IPS-18c (cell line): ENCODE results near the gene COL20A1.

Experiments
- H3K4me3 ChIP-seq: 2 replicates; pipeline ENCODE4 v1.7.0; 2013; ENCODE audit warnings: low read depth, mild to moderate bottlenecking, low read length, moderate library complexity; ENCODE audit not compliant: insufficient read depth
- H3K9me3 ChIP-seq: one replicate; pipeline ENCODE4 v1.6.1; 2013; ENCODE audit warnings: mild to moderate bottlenecking, low read length, moderate library complexity; ENCODE audit not compliant: control insufficient read depth, insufficient read depth

COL20A1 gene

DNA sequence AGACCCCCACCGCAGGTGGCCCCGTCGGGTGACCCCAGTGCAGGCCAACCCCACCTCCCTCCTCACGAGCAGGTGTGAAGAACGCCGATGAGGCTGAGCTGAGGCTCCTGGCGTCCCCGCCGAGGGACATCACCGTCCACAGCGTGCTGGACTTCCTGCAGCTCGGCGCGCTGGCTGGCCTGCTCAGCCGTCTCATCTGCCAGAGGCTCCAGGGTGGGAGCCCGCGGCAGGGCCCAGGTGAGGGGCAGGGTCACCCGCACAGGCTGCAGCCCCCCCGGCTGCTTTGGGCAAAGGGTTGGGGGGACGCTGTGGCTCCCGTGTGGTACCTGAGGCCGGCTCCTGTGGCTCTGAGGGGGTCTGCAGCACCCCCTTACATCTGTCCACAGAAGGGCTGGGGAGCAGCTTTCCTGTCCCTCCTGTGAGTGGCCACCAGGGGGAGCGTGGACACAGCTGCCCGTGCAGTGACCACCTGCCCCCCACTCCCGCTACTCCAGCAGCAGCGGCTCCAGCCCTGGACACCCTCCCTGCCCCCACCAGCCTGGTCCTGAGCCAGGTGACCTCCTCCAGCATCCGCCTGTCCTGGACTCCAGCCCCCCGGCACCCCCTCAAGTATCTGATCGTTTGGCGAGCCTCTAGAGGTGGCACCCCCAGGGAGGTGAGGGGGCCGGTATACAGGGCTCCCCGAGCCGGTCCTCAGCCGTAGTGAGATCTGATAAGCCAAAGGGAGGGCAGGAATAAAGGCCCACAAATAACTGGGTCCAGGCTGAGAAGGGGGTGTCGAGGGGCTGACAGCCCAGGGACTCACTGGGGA lies 16.5 kb downstream of the COL20A1 start:
- no peak overlapping the region for H3K4me3 ChIP-seq
- H3K9me3 ChIP-seq = no peaks in the 10 kb centered on the region

DNA sequence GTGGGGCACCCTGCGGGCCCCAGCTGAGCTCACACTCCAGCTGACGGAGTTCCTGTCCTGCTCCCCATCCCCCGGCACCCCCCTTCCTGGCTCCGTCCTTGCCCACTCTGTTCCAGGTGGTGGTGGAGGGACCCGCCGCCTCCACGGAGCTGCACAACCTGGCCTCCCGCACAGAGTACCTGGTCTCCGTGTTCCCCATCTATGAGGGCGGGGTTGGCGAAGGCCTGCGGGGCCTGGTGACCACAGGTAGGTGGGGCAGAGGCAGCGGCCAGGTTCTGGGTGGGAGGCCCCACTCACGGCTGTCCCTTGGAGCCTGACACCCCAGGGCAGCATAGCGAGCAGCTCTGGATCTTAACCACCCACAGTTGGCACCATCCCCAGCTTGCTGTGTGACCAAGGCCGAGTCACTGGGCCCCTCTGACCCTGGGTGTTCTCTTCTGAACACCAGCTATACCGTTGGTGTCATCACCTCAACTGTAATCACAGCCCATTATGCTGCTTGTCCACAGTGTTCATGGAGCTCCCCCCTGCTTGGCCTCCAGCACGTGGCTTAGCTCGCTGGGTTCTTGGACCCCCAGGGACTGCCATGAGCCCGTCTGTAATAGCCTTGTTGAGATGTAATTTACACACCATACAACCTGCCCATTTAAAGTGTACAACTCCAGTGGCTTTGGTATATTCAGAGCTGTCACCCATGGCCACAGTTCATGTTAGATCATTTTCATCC lies 17.4 kb downstream of the COL20A1 start:
- Histone ChIP-seq H3K9me3 (no peaks in the 10 kb centered on the region), H3K4me3 (no peak overlapping the region)

DNA sequence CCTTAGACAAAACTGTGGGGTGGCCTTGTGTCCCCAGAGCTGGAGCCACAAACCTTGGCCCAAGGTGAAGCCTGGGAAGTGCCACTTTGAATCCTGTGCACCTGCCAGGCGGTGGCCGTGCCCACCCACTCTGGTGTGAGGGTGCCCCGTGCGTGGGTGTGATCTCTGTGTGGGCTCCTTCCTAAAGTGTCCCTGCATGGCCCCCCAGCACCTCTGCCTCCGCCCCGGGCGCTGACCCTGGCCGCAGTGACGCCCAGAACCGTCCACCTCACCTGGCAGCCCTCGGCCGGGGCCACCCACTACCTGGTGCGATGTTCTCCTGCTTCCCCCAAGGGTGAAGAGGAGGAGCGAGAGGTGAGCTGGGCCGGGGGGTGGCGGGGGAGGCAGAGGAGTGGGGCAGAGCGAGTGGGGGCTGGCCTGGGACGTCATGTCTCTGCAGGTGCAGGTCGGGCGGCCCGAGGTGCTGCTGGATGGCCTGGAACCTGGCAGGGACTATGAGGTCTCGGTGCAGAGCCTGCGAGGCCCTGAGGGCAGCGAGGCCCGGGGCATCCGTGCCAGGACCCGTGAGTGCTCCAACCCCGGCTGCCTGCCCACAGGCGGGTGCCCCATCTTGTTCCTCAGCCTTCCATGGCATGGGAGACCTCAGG lies 18.3 kb downstream of the COL20A1 start:
- Histone ChIP-seq H3K4me3 (no peak overlapping the region), H3K9me3 (no peaks in the 10 kb centered on the region)

DNA sequence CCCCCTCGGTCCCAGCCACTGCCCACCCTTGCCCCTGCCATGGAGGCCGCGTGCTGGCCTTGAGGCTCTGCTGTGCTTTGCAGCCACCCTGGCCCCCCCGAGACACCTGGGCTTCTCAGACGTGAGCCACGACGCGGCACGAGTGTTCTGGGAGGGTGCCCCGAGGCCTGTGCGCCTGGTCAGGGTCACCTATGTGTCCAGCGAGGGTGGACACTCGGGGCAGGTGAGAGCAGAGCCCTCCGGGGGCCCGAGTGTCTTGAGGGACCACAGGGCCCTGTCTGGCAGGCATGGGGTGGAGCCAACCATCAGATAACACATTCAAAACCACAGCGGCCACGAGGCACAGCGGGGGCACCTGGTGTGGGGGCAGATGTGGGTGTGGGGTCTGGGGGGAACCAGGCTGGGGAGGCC lies 18.9 kb downstream of the COL20A1 start:
- H3K9me3 ChIP-seq = no peaks in the 10 kb centered on the region

DNA sequence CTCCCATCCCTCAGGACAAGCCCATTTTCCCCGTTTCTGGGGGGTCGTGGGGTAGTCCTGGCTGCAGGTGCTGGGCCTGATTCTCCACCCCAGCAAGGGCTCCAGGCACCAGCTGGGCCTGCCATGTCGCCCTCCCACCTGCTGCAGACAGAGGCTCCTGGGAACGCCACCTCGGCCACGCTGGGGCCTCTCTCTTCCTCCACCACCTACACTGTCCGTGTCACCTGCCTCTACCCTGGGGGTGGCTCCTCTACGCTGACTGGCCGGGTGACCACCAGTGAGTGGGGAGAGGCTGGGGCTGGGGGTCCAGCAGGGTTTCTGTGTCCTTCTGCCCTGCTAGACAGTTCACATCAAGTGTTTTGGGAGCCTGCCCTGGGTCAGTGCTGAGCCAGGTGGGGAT lies 19.3 kb downstream of the COL20A1 start:
- no peak overlapping the region for H3K4me3 ChIP-seq
- no peaks in the 10 kb centered on the region for H3K9me3 ChIP-seq

More for the DNA sequence above, 18.9 kb downstream of the COL20A1 start:
- no peak overlapping the region for H3K4me3 ChIP-seq

DNA sequence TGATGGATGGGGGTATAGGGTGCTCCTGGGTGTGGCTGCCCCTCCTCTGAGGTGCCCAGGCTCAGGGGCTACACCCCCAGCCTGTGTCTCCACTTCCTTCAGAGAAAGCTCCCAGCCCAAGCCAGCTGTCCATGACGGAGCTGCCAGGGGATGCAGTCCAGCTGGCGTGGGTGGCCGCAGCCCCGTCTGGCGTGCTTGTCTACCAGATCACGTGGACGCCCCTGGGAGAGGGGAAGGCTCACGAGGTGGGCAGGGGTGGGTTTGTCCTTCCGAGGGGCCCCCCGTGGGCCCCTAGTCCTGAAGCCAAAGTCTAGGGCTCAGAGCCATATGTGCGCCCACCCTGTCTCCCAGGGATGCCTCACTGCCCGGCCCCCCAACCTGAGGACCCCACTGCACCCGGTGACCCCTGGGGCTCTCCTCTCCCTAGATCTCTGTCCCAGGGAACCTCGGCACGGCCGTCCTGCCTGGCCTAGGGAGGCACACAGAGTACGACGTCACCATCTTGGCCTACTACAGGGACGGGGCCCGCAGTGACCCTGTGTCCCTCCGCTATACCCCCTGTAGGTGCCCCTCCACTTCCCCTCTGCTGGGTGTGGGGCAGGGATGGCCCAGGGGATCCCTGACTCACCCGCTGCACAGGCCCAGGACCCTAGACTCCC lies 19.8 kb downstream of the COL20A1 start:
- no peaks in the 10 kb centered on the region for H3K9me3 ChIP-seq
- no peak overlapping the region for H3K4me3 ChIP-seq

DNA sequence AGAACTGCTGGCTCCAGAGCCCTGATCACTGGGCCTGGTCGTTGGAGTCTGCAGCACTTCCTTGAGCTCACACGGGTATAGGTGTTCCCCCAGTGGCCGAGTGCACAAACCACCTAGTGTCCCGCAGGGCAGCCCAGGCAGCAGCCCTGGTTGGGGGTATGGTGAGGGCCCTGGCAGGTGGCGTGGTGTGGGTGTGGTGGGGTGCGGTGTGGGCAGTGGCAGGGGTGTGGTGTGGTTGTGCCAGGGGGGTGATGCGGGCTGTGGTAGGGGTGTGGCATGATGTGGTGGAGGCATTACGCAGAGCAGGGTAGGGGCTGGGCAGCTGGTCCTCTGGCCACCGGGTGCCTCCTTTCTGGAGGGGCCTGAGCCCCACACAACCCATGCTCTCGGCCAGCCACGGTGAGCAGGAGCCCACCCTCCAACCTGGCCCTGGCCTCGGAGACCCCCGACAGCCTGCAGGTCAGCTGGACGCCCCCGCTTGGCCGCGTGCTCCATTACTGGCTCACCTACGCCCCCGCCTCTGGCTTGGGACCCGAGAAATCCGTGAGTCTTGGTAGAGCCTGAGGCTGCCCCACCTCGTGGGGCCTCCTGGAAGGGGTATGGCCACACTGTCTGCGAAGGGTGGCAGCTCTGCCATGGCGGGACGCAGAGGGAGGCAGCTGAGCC lies 20.5 kb downstream of the COL20A1 start:
- H3K4me3 ChIP-seq = no peak overlapping the region

DNA sequence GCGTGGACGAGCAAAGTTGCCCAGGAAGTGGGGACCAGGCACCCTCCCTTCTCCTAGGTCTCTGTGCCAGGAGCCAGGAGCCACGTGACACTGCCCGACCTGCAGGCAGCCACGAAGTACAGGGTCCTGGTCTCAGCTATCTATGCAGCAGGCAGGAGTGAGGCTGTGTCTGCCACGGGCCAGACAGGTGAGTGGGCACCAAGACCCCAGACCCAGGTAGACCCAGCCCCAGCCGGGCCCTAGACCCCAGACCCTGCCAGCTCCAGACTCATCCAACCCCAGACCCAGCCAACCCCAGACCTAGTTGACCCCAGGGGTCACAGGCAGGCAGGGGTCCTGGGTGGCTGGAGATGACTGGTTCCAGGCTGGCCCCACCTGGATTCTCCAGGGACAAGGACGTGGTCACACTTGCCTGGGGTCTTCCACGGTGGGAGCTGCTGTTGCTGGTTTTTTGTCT lies 21.1 kb downstream of the COL20A1 start:
- Histone ChIP-seq H3K9me3 (no peaks in the 10 kb centered on the region), H3K4me3 (no peak overlapping the region)

More for the DNA sequence above, 20.5 kb downstream of the COL20A1 start:
- H3K9me3 ChIP-seq = no peaks in the 10 kb centered on the region

DNA sequence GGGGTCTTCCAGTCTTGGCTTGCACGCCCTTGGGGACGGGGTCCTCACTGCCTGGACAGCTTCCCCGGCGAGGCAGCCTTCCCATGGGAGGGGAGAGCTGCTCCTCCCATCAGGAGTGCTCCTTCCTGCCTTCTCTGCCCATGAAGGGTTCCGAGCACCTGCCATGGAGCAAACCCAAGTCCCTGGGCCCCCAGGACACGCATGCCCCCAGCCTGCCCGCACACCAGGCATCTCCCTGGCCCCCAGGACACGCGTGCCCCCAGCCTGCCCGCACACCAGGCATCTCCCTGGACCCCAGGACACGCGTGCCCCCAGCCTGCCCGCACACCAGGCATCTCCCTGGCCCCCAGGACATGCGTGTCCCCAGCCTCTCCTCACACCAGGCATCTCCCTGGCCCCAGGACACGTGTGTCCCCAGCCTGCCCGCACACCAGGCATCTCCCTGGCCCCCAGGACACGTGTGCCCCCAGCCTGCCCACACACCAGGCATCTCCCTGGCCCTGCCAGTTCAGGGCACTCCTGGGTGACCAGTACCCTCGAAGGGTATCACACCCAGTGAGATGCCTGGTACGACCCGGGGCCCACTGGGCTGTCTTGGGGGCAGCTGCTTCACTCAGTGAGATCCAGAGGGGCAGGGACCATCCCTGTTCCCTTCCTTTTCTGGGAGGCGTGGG lies 21.7 kb downstream of the COL20A1 start:
- no peak overlapping the region for H3K4me3 ChIP-seq
- no peaks in the 10 kb centered on the region for H3K9me3 ChIP-seq

DNA sequence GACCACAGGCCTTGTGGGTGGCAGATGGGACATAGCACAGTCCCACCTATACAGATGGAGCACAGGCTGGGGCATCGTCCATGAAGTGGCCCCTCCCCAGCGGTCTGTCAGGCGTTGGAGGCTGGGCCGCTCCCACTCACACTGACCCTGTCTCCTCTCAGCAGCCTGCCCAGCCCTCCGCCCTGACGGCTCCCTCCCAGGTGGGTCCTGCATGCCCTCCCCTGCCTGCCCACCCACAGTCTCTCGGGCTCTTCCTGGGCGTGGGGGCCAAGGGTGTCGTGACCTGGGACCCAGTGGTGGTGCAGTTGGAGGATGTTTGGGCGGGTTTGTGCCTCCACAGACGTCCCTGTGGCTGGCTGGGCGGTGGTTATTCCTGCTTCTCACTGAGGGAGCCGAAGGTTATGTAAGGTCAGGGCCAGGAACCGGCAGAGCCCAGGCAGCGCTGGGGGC lies 22.3 kb downstream of the COL20A1 start:
- Histone ChIP-seq H3K9me3 (no peaks in the 10 kb centered on the region), H3K4me3 (no peak overlapping the region)

DNA sequence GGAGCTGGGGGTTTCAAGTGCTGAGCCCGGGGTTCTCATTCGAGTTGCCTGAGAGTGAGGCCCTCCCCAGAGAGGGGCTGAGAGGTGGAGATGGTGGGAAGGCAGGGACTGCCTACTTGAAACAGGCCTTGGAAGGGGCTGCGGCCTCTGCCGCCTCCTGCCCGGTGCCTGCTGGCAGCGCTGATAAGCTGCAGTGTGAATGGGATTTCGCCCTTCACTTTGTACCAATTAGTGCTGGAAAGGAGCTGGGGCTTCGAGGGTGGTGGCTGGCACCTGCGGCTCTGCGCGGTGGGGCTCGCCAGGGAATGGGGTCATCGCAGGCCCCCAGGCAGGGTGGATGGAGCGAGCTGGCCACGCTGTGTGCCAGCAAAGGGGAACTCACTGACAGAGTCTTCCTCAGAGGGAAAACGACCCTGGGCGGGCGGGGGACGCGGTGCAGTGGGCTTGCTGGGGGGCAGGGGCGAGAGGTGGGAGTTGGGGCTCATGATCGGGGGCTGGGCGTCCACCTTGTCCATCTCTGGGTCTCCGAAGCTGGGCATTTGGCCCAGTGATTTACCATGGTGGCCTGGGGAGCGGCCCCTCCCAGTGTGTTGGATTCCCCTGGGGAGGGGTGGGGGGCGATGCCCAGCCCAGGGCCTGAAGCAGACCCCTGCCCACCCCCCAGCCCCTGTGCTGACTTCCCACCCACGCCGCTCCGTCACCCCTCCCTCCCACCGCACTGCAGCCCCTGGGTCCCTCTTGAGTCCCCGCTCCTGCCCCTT lies 22.9 kb downstream of the COL20A1 start:
- H3K4me3 ChIP-seq = no peak overlapping the region

DNA sequence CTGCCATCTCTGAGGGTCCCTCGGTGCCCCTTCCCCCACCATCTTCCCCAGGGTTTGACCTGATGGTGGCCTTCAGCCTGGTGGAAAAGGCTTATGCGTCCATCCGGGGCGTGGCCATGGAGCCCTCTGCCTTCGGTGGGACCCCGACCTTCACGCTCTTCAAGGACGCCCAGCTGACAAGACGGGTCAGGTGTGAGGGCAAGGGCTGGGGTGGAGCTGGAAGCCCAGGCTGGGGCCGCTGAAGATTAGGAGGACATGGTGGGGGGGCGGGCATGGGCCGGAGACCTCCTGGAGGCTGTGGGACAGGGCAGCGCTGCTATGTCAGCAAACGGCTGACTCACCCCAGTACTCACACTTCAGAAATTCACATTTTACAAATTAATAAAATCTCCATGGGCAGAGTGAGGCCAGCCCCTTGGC lies 23.5 kb downstream of the COL20A1 start:
- Histone ChIP-seq H3K9me3 (no peaks in the 10 kb centered on the region), H3K4me3 (no peak overlapping the region)

More for the DNA sequence above, 22.9 kb downstream of the COL20A1 start:
- no peaks in the 10 kb centered on the region for H3K9me3 ChIP-seq

DNA sequence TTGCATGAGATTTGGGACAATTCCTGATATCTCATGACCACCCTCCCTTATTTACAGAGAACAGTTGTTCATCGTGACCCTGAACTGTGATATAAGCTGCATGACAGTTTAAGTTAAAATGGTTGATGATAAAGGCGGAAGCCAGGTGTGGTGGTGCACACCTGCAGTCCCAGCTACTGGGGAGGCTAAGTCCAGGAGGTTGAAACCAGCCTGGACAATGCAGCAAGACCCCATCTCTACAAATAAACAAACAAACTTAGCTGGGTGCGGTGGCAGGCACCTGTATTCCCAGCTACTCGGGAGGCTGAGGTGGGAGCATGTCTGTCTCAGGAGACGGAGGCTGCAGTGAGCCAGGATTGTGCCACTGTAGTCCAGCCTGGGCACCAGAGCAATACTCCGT lies 24.1 kb downstream of the COL20A1 start:
- Histone ChIP-seq H3K4me3 (no peak overlapping the region), H3K9me3 (no peaks in the 10 kb centered on the region)

DNA sequence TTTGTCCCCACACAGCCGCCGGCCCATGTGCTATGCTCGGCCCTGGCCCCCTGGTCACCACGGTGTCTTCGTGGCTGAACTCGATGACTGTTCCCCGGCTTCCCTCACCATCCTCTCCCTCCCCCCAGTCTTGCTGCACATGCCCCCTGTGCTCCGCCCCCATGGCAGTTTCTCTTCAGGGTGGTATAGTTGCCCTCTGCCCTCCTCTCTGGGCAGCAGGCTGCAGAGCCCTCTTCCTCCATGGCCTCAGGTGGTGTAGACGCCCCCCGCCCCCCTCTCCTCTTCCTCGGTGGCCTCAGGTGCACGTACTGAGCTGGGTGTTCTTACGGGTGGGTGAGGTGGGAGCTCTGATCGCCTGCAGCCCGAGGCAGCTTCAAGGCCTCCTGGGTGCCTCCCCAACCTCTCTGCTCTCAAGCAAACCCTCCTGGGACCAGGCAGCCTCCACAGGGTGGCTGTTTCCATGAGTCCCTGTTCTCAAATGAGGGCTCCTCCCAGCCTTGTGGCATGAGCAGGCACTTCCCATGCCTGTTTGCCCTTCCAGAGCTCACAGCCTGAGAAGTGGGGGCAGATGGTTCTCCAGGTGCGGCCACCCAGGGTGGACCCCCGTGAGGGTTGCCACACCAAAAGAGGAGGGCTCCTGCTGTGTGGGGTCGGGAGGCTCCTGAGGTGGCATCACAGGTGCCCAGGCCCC lies 24.8 kb downstream of the COL20A1 start:
- Histone ChIP-seq H3K9me3 (no peaks in the 10 kb centered on the region), H3K4me3 (no peak overlapping the region)

DNA sequence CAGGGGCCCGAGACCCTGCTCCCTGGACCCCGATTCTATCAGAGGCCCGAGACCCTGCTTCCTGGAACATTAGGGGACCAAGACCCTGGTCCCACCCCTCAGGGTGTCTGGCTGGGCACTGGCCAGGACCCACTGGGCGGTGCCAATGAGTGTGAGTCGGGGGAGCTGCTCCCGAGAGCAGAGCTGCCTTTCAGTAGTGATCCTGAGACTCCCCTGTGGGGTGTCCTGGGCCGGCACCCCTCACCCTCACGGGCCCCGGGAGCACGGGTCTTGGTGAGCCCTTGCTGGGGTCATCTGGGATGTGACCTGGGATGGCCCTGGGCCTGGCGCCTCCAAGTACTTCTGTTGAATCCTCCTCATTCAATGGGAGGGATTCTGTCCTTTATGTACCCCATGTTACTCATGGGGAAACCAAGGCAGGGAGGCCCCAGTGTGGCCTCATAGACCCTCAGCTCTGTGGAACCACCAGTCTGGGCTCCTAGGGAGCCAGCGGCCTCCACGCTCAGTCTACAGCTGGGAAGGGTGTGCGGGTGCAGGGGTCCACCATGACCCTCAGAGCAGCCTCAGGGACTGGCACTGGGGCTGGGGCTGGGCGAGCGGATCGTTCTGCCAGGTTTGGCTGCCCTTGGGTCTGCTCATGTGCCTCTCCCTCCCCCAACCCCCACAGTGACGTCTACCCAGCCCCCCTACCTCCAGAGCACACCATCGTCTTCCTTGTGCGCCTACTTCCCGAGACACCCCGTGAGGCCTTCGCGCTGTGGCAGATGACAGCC lies 25.6 kb downstream of the COL20A1 start:
- Histone ChIP-seq H3K9me3 (no peaks in the 10 kb centered on the region), H3K4me3 (no peak overlapping the region)
